SKM-1 (cell line): ENCODE data around the gene EEA1.

Experiments used
- DNase-seq: peaks from one replicate; lab custom pipeline; 2025; ENCODE audit not compliant: unreplicated experiment; lab: John Stamatoyannopoulos, UW

The EEA1 gene

GRCh38 chr12:92721130-92721529 is 208.0 kb downstream of the EEA1 start:
- DNase-seq: no peak
